Astrocyte of the cerebellum (primary cell): ENCODE results near the gene CSHL1.
"Not testable (repeated sequence)": the region's sequence is repeated elsewhere in the genome, so short reads cannot be mapped to it uniquely, and the experiment has no call there.

Experiments used
- DNase-seq: peaks from one replicate; pipeline ENCODE4 v3.0.0-alpha.2; 2011; ENCODE audit warnings: low read depth
- H3K4me3 ChIP-seq: 2 replicates; pipeline ENCODE4 v1.5.1; 2011; ENCODE audit warnings: mild to moderate bottlenecking, low read depth, low read length, moderate library complexity
- in situ Hi-C: cut with HindIII; loops from 2 replicates; pipeline ENCODE4 v1.10.0; 2017; ENCODE audit warnings: low sequenced_read_pairs
- TF ChIP-seq, protein P1 (sequence below): IDR thresholded peaks from 2 replicates; pipeline ENCODE4 v1.5.1; 2012; ENCODE audit warnings: low read length, low read depth, moderate library complexity, mild to moderate bottlenecking; ENCODE audit errors: missing control alignments

The CSHL1 gene

DNA sequence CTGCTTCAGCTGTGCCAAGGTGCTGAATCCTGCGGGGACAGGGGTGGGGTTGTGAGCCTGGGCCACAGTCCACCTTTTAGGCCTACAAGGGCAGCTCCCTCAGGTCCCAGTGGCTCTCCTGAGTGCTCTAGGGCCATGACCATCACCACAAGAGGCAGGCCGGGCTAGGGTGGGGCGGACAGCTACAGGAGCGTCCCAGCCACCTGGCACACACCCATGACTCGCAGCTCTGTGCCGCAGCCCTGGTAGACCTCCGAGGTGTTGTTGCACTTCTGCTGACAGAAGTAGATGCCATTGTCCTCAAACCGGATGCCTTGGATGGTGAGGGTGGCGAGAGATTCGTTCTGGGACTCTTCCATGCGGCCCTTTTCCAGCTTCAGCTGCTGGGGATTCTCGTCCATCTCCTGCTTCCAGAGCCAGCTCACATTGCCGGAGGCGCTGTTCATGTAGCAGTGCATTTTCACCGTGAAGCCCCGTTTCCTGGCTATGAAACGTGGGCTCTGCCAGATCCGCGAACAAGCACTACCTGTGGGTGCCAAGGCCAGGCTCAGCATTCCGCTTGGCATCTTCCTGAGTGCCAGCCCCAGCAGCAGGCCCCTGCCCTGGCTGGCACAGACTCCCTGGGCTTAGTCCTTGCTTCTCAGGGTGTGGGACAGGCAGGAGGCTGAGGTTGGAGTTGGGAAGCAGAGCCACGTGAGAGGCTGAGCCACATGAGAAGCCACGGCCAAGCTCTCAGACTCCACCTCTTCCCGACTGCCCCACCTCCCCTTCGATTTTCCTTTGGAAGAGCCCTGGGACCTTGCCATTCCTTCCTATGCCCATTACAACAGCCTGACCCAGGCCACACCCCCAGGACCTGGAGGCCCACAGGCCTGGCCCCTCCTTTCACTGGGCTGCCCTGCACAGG lies 19.1 kb upstream of the CSHL1 start:
- DNase-seq, result no peak
- in situ Hi-C loops, result loop anchor here (5.0 kb wide), 1 partner anchor 52 kb away; no protein-coding TSS in a partner anchor
- H3K4me3 ChIP-seq, result no peak overlapping the region
- TF ChIP-seq, protein P1, sequence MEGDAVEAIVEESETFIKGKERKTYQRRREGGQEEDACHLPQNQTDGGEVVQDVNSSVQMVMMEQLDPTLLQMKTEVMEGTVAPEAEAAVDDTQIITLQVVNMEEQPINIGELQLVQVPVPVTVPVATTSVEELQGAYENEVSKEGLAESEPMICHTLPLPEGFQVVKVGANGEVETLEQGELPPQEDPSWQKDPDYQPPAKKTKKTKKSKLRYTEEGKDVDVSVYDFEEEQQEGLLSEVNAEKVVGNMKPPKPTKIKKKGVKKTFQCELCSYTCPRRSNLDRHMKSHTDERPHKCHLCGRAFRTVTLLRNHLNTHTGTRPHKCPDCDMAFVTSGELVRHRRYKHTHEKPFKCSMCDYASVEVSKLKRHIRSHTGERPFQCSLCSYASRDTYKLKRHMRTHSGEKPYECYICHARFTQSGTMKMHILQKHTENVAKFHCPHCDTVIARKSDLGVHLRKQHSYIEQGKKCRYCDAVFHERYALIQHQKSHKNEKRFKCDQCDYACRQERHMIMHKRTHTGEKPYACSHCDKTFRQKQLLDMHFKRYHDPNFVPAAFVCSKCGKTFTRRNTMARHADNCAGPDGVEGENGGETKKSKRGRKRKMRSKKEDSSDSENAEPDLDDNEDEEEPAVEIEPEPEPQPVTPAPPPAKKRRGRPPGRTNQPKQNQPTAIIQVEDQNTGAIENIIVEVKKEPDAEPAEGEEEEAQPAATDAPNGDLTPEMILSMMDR, result no peak

DNA sequence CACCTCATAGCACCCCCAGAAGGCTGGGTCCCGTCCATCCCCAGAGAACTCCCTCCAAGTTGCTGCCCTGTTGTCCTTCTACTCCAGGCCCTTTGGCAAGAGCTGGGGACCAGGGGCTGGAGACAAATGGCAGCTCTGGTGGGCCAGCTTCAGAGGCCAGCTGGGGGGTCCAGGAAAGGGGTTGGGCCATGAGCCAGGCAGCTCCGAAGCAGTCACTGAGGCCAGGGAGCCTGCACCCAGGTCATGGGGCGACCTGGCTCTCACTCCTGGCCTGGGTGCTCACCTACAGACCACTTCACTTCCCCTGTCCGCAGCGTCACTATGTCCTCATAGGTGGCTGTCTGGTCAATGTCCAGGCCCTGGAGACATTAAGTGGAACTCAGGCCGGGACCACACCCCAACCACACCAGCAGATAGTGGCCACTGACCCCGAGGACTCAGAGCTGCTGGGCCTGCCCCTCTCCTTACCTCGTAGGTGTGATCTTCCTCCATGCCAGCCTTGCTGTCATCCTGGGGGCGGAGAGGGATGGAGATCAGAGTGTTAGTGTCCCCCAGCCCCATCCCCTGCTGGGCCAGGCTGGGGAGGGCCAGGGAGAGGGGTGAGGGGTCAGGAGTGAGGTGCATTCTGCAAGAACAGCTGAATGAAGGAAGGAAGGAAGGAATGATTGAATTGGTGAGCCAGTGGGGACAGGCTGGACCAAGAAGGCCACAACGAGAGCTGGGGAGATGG lies 18.1 kb upstream of the CSHL1 start:
- no peak for DNase-seq
- no peak overlapping the region for H3K4me3 ChIP-seq
- in situ Hi-C loops, result loop anchor here (5.0 kb wide), 1 partner anchor 53 kb away; no protein-coding TSS in a partner anchor
- TF ChIP-seq, protein P1, result no peak

DNA sequence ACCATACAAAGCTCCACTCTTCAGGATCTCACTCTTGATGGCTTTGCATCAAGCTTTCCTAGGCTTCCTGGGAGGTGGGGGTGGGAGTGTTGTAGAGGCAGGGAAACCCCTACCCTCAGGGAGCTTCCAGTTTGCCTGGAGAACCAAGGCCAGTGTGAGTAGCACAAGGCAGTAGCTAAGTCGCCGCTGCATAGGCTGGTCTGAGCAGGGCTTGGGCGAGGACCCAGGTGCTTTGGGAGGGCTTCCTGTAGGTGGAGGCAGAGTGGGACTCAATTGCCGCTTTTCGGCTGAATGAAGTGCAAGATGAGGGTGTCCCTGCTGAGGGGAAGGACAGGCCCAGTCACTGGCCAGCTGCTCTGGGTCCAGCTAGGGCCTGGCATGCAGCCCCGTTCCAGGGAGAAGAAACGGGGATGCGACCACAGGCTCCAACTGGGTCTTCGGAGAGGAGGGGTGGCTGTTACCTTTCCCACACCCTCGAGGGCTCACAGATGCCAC lies 17.2 kb upstream of the CSHL1 start:
- H3K4me3 ChIP-seq, result no peak overlapping the region
- TF ChIP-seq, protein P1, result no peak
- DNase-seq, result no peak
- in situ Hi-C loops, result loop anchor here (5.0 kb wide), 1 partner anchor 54 kb away; no protein-coding TSS in a partner anchor

DNA sequence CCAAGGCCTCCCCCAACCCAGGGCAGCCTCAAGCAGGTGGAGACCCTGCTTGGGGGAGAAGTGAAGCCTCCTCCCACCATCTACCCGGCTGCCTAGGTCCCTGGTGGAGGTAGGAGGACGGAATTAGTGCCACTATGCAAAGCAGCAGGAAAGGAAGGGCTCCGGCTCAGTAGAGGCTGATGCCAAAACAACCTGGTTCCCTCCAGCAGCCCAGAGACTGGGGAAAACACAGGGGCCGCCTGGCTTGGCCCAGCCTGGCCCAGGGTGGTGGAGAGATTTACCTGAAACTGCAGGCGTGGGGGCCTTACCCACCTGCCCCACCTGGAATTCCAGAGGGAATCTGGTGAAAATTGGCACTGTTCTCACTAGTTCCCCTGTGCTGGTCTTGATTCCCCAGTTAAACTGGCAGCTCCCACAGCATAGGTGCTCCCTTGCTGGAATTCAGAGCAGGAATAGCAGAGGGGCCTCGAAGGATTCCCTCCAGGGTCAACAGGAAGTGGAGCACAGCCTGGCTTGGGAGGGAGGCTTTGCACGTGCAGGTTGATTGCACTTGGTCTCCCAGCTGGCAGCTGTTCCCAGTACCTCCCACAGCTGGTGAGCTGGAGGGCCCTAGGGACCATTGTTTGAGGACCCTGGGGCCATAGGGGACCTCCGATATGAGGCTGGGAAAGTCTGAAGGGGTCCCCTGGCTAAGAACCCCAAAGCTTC lies 16.6 kb upstream of the CSHL1 start:
- in situ Hi-C loops, result loop anchor here (5.0 kb wide), 1 partner anchor 55 kb away; no protein-coding TSS in a partner anchor
- TF ChIP-seq, protein P1, result no peak
- no peak for DNase-seq
- no peak overlapping the region for H3K4me3 ChIP-seq

DNA sequence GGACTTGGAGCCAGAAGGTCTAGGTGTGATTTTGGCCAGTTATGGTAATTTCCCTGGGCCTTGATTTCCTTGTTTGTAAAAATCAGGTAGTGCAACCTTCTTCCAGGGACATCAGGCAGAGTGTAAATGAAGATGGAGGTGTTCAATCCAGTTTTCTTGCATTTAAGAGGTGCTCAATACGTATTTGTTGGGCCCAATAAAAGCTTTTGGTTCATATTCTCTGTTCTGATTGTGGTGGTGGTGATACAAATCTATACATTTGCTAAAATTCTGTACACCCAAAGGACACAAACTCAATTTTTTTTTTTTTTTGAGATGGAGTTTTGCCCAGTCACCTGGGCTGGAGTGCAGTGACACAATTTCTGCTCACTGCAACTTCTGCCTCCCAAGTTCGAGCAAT lies 15.1 kb upstream of the CSHL1 start:
- TF ChIP-seq, protein P1, result no peak
- no peak overlapping the region for H3K4me3 ChIP-seq
- in situ Hi-C loops, result loop anchor here (5.0 kb wide), 1 partner anchor 56 kb away; no protein-coding TSS in a partner anchor
- DNase-seq, result no peak

DNA sequence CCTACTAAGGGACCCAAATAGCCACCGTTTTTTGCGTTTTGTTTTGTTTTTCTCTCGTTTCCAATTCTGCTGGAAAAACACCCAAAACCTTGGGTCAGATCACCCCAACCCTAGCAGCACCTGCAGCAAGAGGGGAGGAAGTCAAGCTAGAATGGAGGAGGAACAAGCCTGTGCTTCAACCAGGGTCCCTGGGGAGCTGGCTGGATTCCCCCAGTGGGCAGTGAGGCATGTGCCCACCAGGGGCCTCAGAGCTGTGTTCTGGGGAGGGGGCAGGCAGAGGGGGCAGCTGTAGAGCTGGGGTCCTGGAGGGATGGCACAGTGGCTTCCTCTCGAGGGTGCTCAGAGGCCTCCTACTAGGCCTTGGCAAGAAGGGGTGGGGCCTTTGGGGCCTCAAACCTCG lies 14.6 kb upstream of the CSHL1 start:
- in situ Hi-C loops, result loop anchor here (5.0 kb wide), 1 partner anchor 57 kb away; no protein-coding TSS in a partner anchor
- TF ChIP-seq, protein P1, result no peak

DNA sequence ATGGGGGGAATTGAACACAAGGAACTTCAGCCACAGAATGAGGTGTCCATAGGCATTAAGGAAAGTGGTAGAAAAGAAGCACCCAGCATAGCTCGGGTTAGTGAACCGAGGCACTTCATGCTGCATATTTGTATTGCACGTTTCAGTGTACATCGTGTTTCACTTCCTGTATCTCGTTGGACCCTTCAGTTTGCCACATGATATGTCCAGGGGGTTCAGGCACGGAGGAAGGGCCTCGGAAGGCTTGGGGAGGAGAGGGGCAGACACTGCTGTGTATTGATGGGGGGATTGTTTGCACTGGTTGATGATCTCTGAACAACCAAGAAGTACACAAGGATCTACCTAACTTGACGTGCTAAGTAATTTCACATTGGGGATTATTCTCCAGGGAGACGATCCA lies 11.3 kb upstream of the CSHL1 start:
- DNase-seq, H3K4me3 ChIP-seq, in situ Hi-C loops: not testable (repeated sequence)

More for the DNA sequence above, 14.6 kb upstream of the CSHL1 start:
- DNase-seq, result no peak
- no peak overlapping the region for H3K4me3 ChIP-seq

DNA sequence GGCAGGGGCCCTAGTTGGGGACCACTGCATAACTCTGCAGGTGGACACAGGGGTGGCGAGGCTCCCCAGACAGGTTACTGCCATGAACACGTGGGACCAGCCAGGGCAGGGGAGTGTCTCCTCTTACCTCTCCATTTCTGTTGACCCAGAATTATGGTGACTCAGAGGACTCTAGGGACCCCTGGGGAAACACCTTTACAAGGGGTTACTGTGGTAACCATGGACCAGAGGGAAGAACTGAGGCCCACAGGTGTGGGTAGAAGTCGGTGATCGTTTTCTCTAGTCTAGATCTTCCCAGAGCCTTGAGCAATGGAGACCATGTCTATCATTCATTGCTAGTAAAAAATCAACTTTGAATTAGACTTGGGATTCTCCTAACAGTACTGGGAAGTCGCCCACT lies 9.7 kb upstream of the CSHL1 start:
- DNase-seq, in situ Hi-C loops, H3K4me3 ChIP-seq: not testable (repeated sequence)

DNA sequence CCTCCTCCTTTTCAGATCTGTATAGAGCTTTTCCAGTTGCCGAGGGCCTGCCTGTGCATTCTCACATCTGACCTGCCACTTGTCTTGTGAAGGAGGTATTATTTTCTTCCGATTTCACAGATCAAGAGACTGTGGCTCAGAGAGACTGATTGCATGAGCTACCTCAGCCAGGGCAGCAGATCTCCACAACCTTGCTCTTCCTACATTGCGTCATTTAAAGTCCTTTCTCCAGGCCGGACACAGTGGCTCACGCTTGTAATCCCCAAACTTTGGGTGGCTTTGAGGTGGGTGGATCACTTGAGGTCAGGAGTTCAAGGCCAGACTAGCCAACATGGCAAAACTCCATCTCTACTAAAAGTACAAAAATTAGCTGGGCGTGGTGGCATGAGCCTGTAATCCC lies 9.0 kb upstream of the CSHL1 start:
- H3K4me3 ChIP-seq, in situ Hi-C loops, DNase-seq: not testable (repeated sequence)
